GM12878 (cell line): ENCODE measurements around the gene S100P.

Experiments used
- ESRRA ChIP-seq: IDR thresholded peaks from 2 replicates; pipeline ENCODE4 v1.6.1; 2012; ENCODE audit warnings: mild to moderate bottlenecking, low read length, improper control_type of control experiment
- HDGF ChIP-seq: fragments of 450-650 bp; IDR thresholded peaks from 2 replicates; pipeline ENCODE4 v1.6.1; 2016; ENCODE audit warnings: antibody characterized with exemption
- NR2F1 ChIP-seq: fragments of 450-650 bp; conservative IDR thresholded peaks from 2 replicates; pipeline ENCODE4 v1.6.1; 2017; ENCODE audit warnings: mild to moderate bottlenecking
- PML ChIP-seq: IDR thresholded peaks from 2 replicates; pipeline ENCODE4 v1.6.1; 2012; ENCODE audit warnings: low read length, inconsistent platforms
- POLR2A ChIP-seq: IDR thresholded peaks from 2 replicates; pipeline ENCODE4 v1.6.1; 2011; ENCODE audit warnings: low read depth, mild to moderate bottlenecking, low read length
- SIN3A ChIP-seq: IDR thresholded peaks from 2 replicates; pipeline ENCODE4 v1.6.1; 2012; ENCODE audit warnings: low read depth, low read length, improper control_type of control experiment
- TCF12 ChIP-seq: IDR thresholded peaks from 2 replicates; pipeline ENCODE4 v1.6.1; 2011; ENCODE audit warnings: low read depth, mild to moderate bottlenecking, low read length
- TF ChIP-seq, protein P1 (sequence below), 3 experiments: IDR thresholded peaks in 2 of 3; conservative IDR thresholded peaks in 1 of 3; 2 replicates each; pipeline ENCODE4 v1.5.1; 2011; ENCODE audit warnings: low read depth in 3 of 3, low read length in 3 of 3, mild to moderate bottlenecking in 3 of 3, control low read depth in 2 of 3, moderate library complexity in 2 of 3, inconsistent platforms in 1 of 3, mixed read lengths in 1 of 3; ENCODE audit not compliant: control insufficient read depth in 2 of 3, insufficient read depth in 1 of 3; ENCODE audit errors: extremely low read depth in 1 of 3
- TF ChIP-seq, protein P2 (sequence below): fragments of 450-650 bp; conservative IDR thresholded peaks from 2 replicates; pipeline ENCODE4 v1.6.1; 2017; ENCODE audit warnings: mild to moderate bottlenecking, moderate library complexity
- TF ChIP-seq, protein P3 (sequence below): IDR thresholded peaks from 2 replicates; pipeline ENCODE4 v1.6.1; 2012; ENCODE audit warnings: mild to moderate bottlenecking, low read depth, low read length
- TF ChIP-seq, protein P4 (sequence below): fragments of 150-350 bp; IDR thresholded peaks from 2 replicates; pipeline ENCODE4 v1.6.1; 2016; ENCODE audit warnings: low read depth, low read length

DNA sequence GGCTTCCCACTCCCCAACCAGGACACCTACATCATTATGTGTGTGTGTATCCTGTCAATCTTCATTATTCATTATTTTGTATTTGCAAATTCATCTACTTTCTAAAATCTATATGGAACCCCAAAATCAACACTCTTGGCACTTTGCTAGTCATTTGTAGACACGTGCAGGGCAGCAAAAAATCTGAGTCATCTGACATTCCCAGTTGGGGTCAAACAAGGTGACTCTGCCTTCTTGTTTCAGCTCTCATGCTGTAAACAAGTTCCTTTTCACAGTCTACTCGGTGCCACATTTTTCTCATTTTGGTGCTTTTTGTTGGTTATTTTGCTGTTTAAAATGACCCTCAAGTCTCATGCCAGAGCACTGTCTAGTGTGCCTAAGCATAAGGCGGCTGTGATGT lies 10.1 kb downstream of the S100P start:
- TF ChIP-seq, protein P1, sequence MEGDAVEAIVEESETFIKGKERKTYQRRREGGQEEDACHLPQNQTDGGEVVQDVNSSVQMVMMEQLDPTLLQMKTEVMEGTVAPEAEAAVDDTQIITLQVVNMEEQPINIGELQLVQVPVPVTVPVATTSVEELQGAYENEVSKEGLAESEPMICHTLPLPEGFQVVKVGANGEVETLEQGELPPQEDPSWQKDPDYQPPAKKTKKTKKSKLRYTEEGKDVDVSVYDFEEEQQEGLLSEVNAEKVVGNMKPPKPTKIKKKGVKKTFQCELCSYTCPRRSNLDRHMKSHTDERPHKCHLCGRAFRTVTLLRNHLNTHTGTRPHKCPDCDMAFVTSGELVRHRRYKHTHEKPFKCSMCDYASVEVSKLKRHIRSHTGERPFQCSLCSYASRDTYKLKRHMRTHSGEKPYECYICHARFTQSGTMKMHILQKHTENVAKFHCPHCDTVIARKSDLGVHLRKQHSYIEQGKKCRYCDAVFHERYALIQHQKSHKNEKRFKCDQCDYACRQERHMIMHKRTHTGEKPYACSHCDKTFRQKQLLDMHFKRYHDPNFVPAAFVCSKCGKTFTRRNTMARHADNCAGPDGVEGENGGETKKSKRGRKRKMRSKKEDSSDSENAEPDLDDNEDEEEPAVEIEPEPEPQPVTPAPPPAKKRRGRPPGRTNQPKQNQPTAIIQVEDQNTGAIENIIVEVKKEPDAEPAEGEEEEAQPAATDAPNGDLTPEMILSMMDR (IDR thresholded peaks at IDR 0.05 in 2 of 3, conservative IDR thresholded peaks at IDR 0.05 in 1 of 3; ENCODE audit: control insufficient read depth in 2 of 3, extremely low read depth in 1 of 3, insufficient read depth in 1 of 3, low read depth in 3 of 3, low read length in 3 of 3), result no peak
- TF ChIP-seq POLR2A (no peak), HDGF (no peak), TCF12 (no peak), NR2F1 (no peak), SIN3A (no peak), ESRRA (no peak), PML (no peak)
- TF ChIP-seq, protein P2, sequence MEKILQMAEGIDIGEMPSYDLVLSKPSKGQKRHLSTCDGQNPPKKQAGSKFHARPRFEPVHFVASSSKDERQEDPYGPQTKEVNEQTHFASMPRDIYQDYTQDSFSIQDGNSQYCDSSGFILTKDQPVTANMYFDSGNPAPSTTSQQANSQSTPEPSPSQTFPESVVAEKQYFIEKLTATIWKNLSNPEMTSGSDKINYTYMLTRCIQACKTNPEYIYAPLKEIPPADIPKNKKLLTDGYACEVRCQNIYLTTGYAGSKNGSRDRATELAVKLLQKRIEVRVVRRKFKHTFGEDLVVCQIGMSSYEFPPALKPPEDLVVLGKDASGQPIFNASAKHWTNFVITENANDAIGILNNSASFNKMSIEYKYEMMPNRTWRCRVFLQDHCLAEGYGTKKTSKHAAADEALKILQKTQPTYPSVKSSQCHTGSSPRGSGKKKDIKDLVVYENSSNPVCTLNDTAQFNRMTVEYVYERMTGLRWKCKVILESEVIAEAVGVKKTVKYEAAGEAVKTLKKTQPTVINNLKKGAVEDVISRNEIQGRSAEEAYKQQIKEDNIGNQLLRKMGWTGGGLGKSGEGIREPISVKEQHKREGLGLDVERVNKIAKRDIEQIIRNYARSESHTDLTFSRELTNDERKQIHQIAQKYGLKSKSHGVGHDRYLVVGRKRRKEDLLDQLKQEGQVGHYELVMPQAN, result no peak
- TF ChIP-seq, protein P3, sequence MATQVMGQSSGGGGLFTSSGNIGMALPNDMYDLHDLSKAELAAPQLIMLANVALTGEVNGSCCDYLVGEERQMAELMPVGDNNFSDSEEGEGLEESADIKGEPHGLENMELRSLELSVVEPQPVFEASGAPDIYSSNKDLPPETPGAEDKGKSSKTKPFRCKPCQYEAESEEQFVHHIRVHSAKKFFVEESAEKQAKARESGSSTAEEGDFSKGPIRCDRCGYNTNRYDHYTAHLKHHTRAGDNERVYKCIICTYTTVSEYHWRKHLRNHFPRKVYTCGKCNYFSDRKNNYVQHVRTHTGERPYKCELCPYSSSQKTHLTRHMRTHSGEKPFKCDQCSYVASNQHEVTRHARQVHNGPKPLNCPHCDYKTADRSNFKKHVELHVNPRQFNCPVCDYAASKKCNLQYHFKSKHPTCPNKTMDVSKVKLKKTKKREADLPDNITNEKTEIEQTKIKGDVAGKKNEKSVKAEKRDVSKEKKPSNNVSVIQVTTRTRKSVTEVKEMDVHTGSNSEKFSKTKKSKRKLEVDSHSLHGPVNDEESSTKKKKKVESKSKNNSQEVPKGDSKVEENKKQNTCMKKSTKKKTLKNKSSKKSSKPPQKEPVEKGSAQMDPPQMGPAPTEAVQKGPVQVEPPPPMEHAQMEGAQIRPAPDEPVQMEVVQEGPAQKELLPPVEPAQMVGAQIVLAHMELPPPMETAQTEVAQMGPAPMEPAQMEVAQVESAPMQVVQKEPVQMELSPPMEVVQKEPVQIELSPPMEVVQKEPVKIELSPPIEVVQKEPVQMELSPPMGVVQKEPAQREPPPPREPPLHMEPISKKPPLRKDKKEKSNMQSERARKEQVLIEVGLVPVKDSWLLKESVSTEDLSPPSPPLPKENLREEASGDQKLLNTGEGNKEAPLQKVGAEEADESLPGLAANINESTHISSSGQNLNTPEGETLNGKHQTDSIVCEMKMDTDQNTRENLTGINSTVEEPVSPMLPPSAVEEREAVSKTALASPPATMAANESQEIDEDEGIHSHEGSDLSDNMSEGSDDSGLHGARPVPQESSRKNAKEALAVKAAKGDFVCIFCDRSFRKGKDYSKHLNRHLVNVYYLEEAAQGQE, result no peak
- TF ChIP-seq, protein P4, sequence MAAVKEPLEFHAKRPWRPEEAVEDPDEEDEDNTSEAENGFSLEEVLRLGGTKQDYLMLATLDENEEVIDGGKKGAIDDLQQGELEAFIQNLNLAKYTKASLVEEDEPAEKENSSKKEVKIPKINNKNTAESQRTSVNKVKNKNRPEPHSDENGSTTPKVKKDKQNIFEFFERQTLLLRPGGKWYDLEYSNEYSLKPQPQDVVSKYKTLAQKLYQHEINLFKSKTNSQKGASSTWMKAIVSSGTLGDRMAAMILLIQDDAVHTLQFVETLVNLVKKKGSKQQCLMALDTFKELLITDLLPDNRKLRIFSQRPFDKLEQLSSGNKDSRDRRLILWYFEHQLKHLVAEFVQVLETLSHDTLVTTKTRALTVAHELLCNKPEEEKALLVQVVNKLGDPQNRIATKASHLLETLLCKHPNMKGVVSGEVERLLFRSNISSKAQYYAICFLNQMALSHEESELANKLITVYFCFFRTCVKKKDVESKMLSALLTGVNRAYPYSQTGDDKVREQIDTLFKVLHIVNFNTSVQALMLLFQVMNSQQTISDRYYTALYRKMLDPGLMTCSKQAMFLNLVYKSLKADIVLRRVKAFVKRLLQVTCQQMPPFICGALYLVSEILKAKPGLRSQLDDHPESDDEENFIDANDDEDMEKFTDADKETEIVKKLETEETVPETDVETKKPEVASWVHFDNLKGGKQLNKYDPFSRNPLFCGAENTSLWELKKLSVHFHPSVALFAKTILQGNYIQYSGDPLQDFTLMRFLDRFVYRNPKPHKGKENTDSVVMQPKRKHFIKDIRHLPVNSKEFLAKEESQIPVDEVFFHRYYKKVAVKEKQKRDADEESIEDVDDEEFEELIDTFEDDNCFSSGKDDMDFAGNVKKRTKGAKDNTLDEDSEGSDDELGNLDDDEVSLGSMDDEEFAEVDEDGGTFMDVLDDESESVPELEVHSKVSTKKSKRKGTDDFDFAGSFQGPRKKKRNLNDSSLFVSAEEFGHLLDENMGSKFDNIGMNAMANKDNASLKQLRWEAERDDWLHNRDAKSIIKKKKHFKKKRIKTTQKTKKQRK, result no peak
